HG02588 (cell line): ENCODE data around the gene UBA52.
"Not testable (repeated sequence)": the region's sequence is repeated elsewhere in the genome, so short reads cannot be mapped to it uniquely, and the experiment has no call there.

Source experiments
- ATAC-seq: cut with Tn5 transposase; IDR thresholded peaks from one replicate; pipeline ENCODE4 v1.9.1; 2021; ENCODE audit warnings: mild to moderate bottlenecking, moderate library complexity; ENCODE audit not compliant: unreplicated experiment

Gene UBA52

GRCh38 chr19:18571564-18572344 lies at the start of gene UBA52:
TSS of gene UBA52 (plus strand) at chr19:18571857. CDS start at chr19:18573301, 1,444 bp downstream.
- peak; percentile 88 for ATAC-seq

- ATAC-seq = peak; percentile 78
Measured at GRCh38 chr19:18522124-18522861, 49.4 kb upstream of the UBA52 start.

- not testable (repeated sequence) for ATAC-seq
Measured at GRCh38 chr19:18522862-18523440, 48.7 kb upstream of the UBA52 start.

GRCh38 chr19:18523841-18524240 lies 47.8 kb upstream of the UBA52 start:
- no peak for ATAC-seq

GRCh38 chr19:18526316-18526715 lies 45.3 kb upstream of the UBA52 start:
- ATAC-seq = no peak

GRCh38 chr19:18529782-18530181 lies 41.9 kb upstream of the UBA52 start:
- no peak for ATAC-seq

- no peak for ATAC-seq
Measured at GRCh38 chr19:18531485-18531884, 40.2 kb upstream of the UBA52 start.

- no peak for ATAC-seq
Measured at GRCh38 chr19:18532168-18532890, 39.3 kb upstream of the UBA52 start.

GRCh38 chr19:18533058-18533457 lies 38.6 kb upstream of the UBA52 start:
- ATAC-seq = no peak

- no peak for ATAC-seq
Measured at GRCh38 chr19:18536475-18536874, 35.2 kb upstream of the UBA52 start.

- no peak for ATAC-seq
Measured at GRCh38 chr19:18537431-18537830, 34.2 kb upstream of the UBA52 start.

- no peak for ATAC-seq
Measured at GRCh38 chr19:18538115-18538514, 33.5 kb upstream of the UBA52 start.

- ATAC-seq = no peak
Measured at GRCh38 chr19:18539372-18539771, 32.3 kb upstream of the UBA52 start.

- not testable (repeated sequence) for ATAC-seq
Measured at GRCh38 chr19:18540200-18540599, 31.5 kb upstream of the UBA52 start.

- no peak for ATAC-seq
Measured at GRCh38 chr19:18541258-18541991, 30.2 kb upstream of the UBA52 start.

- ATAC-seq = no peak
Measured at GRCh38 chr19:18541992-18542940, 29.4 kb upstream of the UBA52 start.

- ATAC-seq = peak; percentile 92
Measured at GRCh38 chr19:18542941-18543813, 28.5 kb upstream of the UBA52 start, which contains the start of gene FKBP8. TSS of gene FKBP8 (minus strand) at chr19:18543573. CDS start at chr19:18541970, 1,603 bp downstream.

GRCh38 chr19:18543814-18544475 lies 27.7 kb upstream of the UBA52 start:
- peak; percentile 40 for ATAC-seq
